HG03558 (cell line): Measurements from ENCODE around the gene MYADML2.

Experiments
- ATAC-seq: cut with Tn5 transposase; IDR thresholded peaks from one replicate; pipeline ENCODE4 v1.9.1; 2021; ENCODE audit warnings: moderate number of reproducible peaks; ENCODE audit not compliant: unreplicated experiment; ENCODE audit errors: extremely low read depth

The MYADML2 gene

GRCh38 chr17:81941484-81942166 lies 5.4 kb downstream of the MYADML2 start:
- ATAC-seq: no peak

GRCh38 chr17:81940538-81941483 lies 6.2 kb downstream of the MYADML2 start:
- ATAC-seq: no peak

GRCh38 chr17:81939881-81940385 lies 7.1 kb downstream of the MYADML2 start:
- ATAC-seq: no peak

GRCh38 chr17:81939218-81939617 lies 7.8 kb downstream of the MYADML2 start:
- no peak for ATAC-seq

- ATAC-seq: no peak
These were observed 11.3 kb downstream of the MYADML2 start for GRCh38 chr17:81935709-81936084.

GRCh38 chr17:81934850-81935708 lies 12.0 kb downstream of the MYADML2 start:
- no peak for ATAC-seq

GRCh38 chr17:81934098-81934757 lies 12.8 kb downstream of the MYADML2 start:
- ATAC-seq: no peak

GRCh38 chr17:81933178-81933699 lies 13.8 kb downstream of the MYADML2 start:
- ATAC-seq: no peak

GRCh38 chr17:81932333-81932983 lies 14.6 kb downstream of the MYADML2 start:
- ATAC-seq: no peak

GRCh38 chr17:81931557-81932332 lies 15.3 kb downstream of the MYADML2 start:
- ATAC-seq: no peak

- ATAC-seq: no peak
These were observed 15.9 kb downstream of the MYADML2 start for GRCh38 chr17:81931189-81931556.

- ATAC-seq: no peak
These were observed 16.6 kb downstream of the MYADML2 start for GRCh38 chr17:81930142-81931125.

- ATAC-seq: no peak
These were observed 17.5 kb downstream of the MYADML2 start for GRCh38 chr17:81929253-81930141.

GRCh38 chr17:81928544-81929252 lies 18.3 kb downstream of the MYADML2 start:
- ATAC-seq: no peak

- peak; percentile 33 for ATAC-seq
These were observed 19.1 kb downstream of the MYADML2 start, which contains the start of gene MAFG for GRCh38 chr17:81927653-81928543. MAFG (minus strand) TSS chr17:81927735; CDS start chr17:81923185, 4,550 bp downstream.
